ENCODE data around the gene TMEM178A.

DNA sequence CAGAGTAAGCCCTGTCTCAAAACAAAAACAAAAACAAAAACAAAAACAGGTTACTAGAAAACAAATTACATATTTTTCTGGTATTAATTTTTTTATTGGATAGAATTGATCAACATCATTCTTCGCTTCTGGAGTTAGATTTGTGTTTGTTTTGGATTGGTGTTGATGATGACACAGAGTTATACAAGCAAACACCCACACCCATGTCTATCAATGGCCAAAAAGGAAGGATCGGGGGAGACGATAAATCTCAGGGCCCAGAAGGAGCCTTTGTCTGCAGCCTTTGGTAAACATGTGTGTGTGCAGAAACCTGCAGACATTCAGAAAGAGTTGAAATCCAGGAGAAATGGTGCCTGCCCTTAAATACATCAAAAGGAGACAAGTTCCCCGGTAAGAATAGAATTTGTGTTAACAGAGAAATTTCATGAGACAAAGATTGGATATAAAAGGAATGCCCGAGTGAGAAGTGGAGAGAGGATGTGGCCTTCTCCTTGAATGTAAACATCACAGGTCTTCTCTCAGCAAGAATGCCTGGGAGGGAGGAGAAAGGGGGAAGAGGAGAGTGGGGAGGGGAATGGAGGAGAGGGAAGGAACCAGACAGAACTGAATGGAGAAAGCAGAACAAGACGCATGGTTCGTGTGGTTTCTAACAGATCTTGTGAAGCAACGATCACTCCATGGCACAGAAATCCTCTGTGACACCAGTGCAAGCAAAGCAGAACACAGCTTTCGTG lies 40.4 kb upstream of the TMEM178A start:
- TF ChIP-seq, protein P1, sequence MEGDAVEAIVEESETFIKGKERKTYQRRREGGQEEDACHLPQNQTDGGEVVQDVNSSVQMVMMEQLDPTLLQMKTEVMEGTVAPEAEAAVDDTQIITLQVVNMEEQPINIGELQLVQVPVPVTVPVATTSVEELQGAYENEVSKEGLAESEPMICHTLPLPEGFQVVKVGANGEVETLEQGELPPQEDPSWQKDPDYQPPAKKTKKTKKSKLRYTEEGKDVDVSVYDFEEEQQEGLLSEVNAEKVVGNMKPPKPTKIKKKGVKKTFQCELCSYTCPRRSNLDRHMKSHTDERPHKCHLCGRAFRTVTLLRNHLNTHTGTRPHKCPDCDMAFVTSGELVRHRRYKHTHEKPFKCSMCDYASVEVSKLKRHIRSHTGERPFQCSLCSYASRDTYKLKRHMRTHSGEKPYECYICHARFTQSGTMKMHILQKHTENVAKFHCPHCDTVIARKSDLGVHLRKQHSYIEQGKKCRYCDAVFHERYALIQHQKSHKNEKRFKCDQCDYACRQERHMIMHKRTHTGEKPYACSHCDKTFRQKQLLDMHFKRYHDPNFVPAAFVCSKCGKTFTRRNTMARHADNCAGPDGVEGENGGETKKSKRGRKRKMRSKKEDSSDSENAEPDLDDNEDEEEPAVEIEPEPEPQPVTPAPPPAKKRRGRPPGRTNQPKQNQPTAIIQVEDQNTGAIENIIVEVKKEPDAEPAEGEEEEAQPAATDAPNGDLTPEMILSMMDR (IDR thresholded peaks at IDR 0.05), result no peak
- TF ChIP-seq POLR2A (IDR thresholded peaks at IDR 0.05), result no peak
